HepG2 (cell line): ENCODE results near the gene TYROBP. TPM values are rescaled to one million over a fixed set of nuclear protein-coding genes. Genes with fewer than 3 reads are reported as not detected.

Source experiments
- CEBPG ChIP-seq: IDR thresholded peaks from 2 replicates; pipeline ENCODE4 v1.6.1; 2016
- DBP ChIP-seq: sonication (generic); formaldehyde crosslinking; IDR thresholded peaks from 2 replicates; pipeline ENCODE4 v1.4.0; 2020; ENCODE audit warnings: missing genetic modification reagents; ENCODE audit errors: not compliant biosample characterization
- DNMT3B ChIP-seq: conservative IDR thresholded peaks from 2 replicates; pipeline ENCODE4 v1.6.1; 2016; ENCODE audit warnings: missing biosample characterization, control low read depth
- ERF ChIP-seq: IDR thresholded peaks from 2 replicates; pipeline ENCODE4 v1.6.1; 2018; ENCODE audit warnings: missing biosample characterization, missing genetic modification reagents
- ESRRA ChIP-seq: sonication (generic); formaldehyde crosslinking; IDR thresholded peaks from 2 replicates; pipeline ENCODE4 v1.5.1; 2020; ENCODE audit warnings: mild to moderate bottlenecking, low read depth, missing genetic modification reagents
- HBP1 ChIP-seq: IDR thresholded peaks from 2 replicates; pipeline ENCODE4 v1.6.1; 2016; ENCODE audit warnings: low read depth, control low read depth
- HOXA3 ChIP-seq: sonication (generic); formaldehyde crosslinking; IDR thresholded peaks from 2 replicates; pipeline ENCODE4 v1.5.0; 2020; ENCODE audit warnings: missing genetic modification reagents
- KLF15 ChIP-seq: sonication (generic); formaldehyde crosslinking; IDR thresholded peaks from 2 replicates; pipeline ENCODE4 v1.8.1; 2023; ENCODE audit warnings: borderline replicate concordance, mild to moderate bottlenecking, inconsistent platforms, missing genetic modification reagents, mixed read lengths
- MAFG ChIP-seq: sonication (generic); formaldehyde crosslinking; IDR thresholded peaks from 2 replicates; pipeline ENCODE4 v1.5.1; 2020; ENCODE audit warnings: mild to moderate bottlenecking, missing genetic modification reagents
- MAX ChIP-seq: IDR thresholded peaks from 2 replicates; pipeline ENCODE4 v1.6.1; 2012; ENCODE audit warnings: inconsistent platforms
- MLX ChIP-seq: IDR thresholded peaks from 2 replicates; pipeline ENCODE4 v1.6.1; 2016
- NCOA5 ChIP-seq: sonication (generic); formaldehyde crosslinking; IDR thresholded peaks from 2 replicates; pipeline ENCODE4 v1.4.0; 2020; ENCODE audit warnings: missing genetic modification reagents
- NFYC ChIP-seq: IDR thresholded peaks from 2 replicates; pipeline ENCODE4 v1.6.1; 2016; ENCODE audit warnings: missing genetic modification reagents, missing compliant biosample characterization
- NR2F1 ChIP-seq, 2 experiments: fragments of 450-650 bp in 1 of 2; formaldehyde crosslinking in 1 of 2; IDR thresholded peaks; 2 replicates each; pipeline versions ENCODE4 v1.5.0 to v1.6.1; 2016 to 2020; ENCODE audit warnings: mild to moderate bottlenecking in 1 of 2, missing compliant biosample characterization in 1 of 2, missing genetic modification reagents in 1 of 2, moderate library complexity in 1 of 2
- PITX1 ChIP-seq: sonication (generic); formaldehyde crosslinking; IDR thresholded peaks from 2 replicates; pipeline ENCODE4 v1.5.1; 2020; ENCODE audit warnings: mild to moderate bottlenecking, missing genetic modification reagents
- POGZ ChIP-seq: sonication (generic); formaldehyde crosslinking; IDR thresholded peaks from 2 replicates; pipeline ENCODE4 v1.4.0; 2020; ENCODE audit warnings: mild to moderate bottlenecking, missing genetic modification reagents
- SIN3A ChIP-seq: IDR thresholded peaks from 2 replicates; pipeline ENCODE4 v1.6.1; 2011; ENCODE audit warnings: low read depth, mild to moderate bottlenecking, control low read depth, low read length, borderline replicate concordance
- SP5 ChIP-seq: IDR thresholded peaks from 2 replicates; pipeline ENCODE4 v1.6.1; 2016; ENCODE audit warnings: low read depth, borderline replicate concordance
- TFDP1 ChIP-seq: IDR thresholded peaks from 2 replicates; pipeline ENCODE4 v1.6.1; 2016; ENCODE audit warnings: missing compliant biosample characterization, missing genetic modification reagents, borderline replicate concordance
- TFDP2 ChIP-seq: sonication (generic); formaldehyde crosslinking; IDR thresholded peaks from 2 replicates; pipeline ENCODE4 v1.4.0; 2020; ENCODE audit warnings: missing genetic modification reagents
- THAP11 ChIP-seq: IDR thresholded peaks from 2 replicates; pipeline ENCODE4 v1.6.1; 2016; ENCODE audit warnings: missing biosample characterization, missing genetic modification reagents
- ZNF383 ChIP-seq: sonication (generic); formaldehyde crosslinking; IDR thresholded peaks from 2 replicates; pipeline ENCODE4 v1.4.0; 2020; ENCODE audit warnings: missing genetic modification reagents, mild to moderate bottlenecking, borderline replicate concordance
- ZNF543 ChIP-seq: sonication (generic); formaldehyde crosslinking; IDR thresholded peaks from 2 replicates; pipeline ENCODE4 v1.4.0; 2020; ENCODE audit warnings: mild to moderate bottlenecking, missing genetic modification reagents
- ZNF704 ChIP-seq: sonication (generic); formaldehyde crosslinking; IDR thresholded peaks from 2 replicates; pipeline ENCODE4 v1.8.1; 2023; ENCODE audit warnings: mild to moderate bottlenecking, inconsistent platforms, moderate library complexity, missing genetic modification reagents, borderline replicate concordance
- ZNF766 ChIP-seq: sonication (generic); formaldehyde crosslinking; IDR thresholded peaks from 2 replicates; pipeline ENCODE4 v1.5.0; 2020; ENCODE audit warnings: missing genetic modification reagents, borderline replicate concordance
- polyA plus RNA-seq, 8 experiments: library from polyadenylated mRNA; depleted of rRNA in 3 of 8; stranded (reverse) in 7 of 8; unstranded in 1 of 8; fragments of >200 nt; fragmentation: Illumina TruSeq in 4 of 8; extraction: Trizol in 4 of 8; gene quantifications; 2 replicates each; pipeline versions ENCODE4 v1.2.1 to v1.2.3, GENCODE V29; 2011 to 2016; ENCODE audit warnings: low read depth in 4 of 8, missing spikeins in 1 of 8, mixed read lengths in 1 of 8; ENCODE audit not compliant: insufficient read depth in 1 of 8
- total RNA-seq, 5 experiments: library from RNA; depleted of rRNA; stranded (reverse); fragments of >200 nt; fragmentation: Illumina TruSeq; extraction: Trizol; gene quantifications; 2 replicates each; pipeline ENCODE4 v1.2.3, GENCODE V29; 2016; ENCODE audit warnings: low read depth in 1 of 5

The TYROBP gene
- total and polyA plus RNA-seq, 2 of the 13 experiments (the other 11 are each of a cell fraction or from before 2014, with no cell fraction given) = not detected

- TF ChIP-seq MAX = peak; percentile 39; the same call in 1 of the 2 replicates
- no peak for TF ChIP-seq SIN3A
- TF ChIP-seq ERF (CRISPR knock-in tag) = 0 out of 2 replicates have a peak, but pooled peaks have one; percentile 18
- TF ChIP-seq HOXA3 = peak; percentile 54; the same call in 1 of the 2 replicates
- TF ChIP-seq MAFG = no peak
- TF ChIP-seq SP5 = peak; percentile 62; the same call in 1 of the 2 replicates
- no peak for TF ChIP-seq ZNF704 (CRISPR knock-in tag)
- peak; percentile 69; the same call in 1 of the 2 replicates for TF ChIP-seq MLX
- no peak for TF ChIP-seq DNMT3B (CRISPR knock-in tag)
- TF ChIP-seq DBP (CRISPR knock-in tag) = no peak
- no peak for TF ChIP-seq ZNF383 (CRISPR knock-in tag)
- no peak for TF ChIP-seq CEBPG (CRISPR knock-in tag)
- TF ChIP-seq TFDP1 (CRISPR knock-in tag) = peak; percentile 74; the same call in 1 of the 2 replicates
- TF ChIP-seq PITX1 (CRISPR knock-in tag) = peak; percentile 42; the same call in 1 of the 2 replicates
- no peak for TF ChIP-seq KLF15
- TF ChIP-seq THAP11 (CRISPR knock-in tag) = 0 out of 2 replicates have a peak, but pooled peaks have one; percentile 15
- peak; percentile 26; the same call in 1 of the 2 replicates for TF ChIP-seq TFDP2
- 0 out of 2 replicates have a peak, but pooled peaks have one; percentile 33 for TF ChIP-seq ZNF543
- no peak for TF ChIP-seq ZNF766 (CRISPR knock-in tag)
- 0 out of 2 replicates have a peak, but pooled peaks have one; percentile 14 for TF ChIP-seq POGZ (CRISPR knock-in tag)
- TF ChIP-seq NR2F1 (CRISPR knock-in tag; IDR thresholded peaks at IDR 0.05) = 0 out of 4 replicates have a peak, but pooled peaks of 1 of the 2 experiments have one; percentile 19
- no peak for TF ChIP-seq HBP1 (CRISPR knock-in tag)
- TF ChIP-seq NCOA5 (CRISPR knock-in tag) = no peak
- TF ChIP-seq ESRRA = 0 out of 2 replicates have a peak, but pooled peaks have one; percentile 32
- peak; percentile 76 for TF ChIP-seq NFYC (CRISPR knock-in tag)
These were observed 45.6 kb downstream of the TYROBP start (continued) for GRCh38 chr19:35862528-35862927.
